T-cell (primary cell): ENCODE results near the gene PRSS53. TPM values are rescaled to one million over a fixed set of nuclear protein-coding genes. Genes with fewer than 3 reads are reported as not detected.
A peak's percentile ranks its signal among the peaks of the same experiment; 100 is the strongest.

ENCODE experiments used
- ATAC-seq, 4 experiments: fragments of 200-7000 bp in 3 of 4; fragments of 150-1000 bp in 1 of 4; cut with Tn5 transposase; replicated peaks in 1 of 4; 1 replicate in 3 of 4; 2 replicates in 1 of 4; pipeline ENCODE4 v1.10.0; 2021; ENCODE audit warnings: moderate library complexity in 3 of 4, mild to moderate bottlenecking in 2 of 4, moderate number of reproducible peaks in 1 of 4
- CTCF ChIA-PET, 2 donors: fragments of 300-600 bp; sonication (Branson Sonifier 250); formaldehyde crosslinking; loops; one replicate each; lab custom pipeline; 2022; ENCODE audit warnings: antibody characterized with exemption in 2 of 2; lab: Charles Lee
- POLR2A ChIA-PET, 2 donors: fragments of 300-600 bp; sonication (Branson Sonifier 250); formaldehyde crosslinking; loops; one replicate each; lab custom pipeline; 2022; ENCODE audit warnings: antibody characterized with exemption in 2 of 2; lab: Charles Lee
- DNase-seq, 35 experiments: peaks; one replicate each; pipeline versions ENCODE4 v3.0.0 to v3.0.0-alpha.2; 2013 to 2023
- H3K27ac ChIP-seq: one replicate; pipeline ENCODE4 v1.5.1; 2013; ENCODE audit warnings: low read length
- H3K27me3 ChIP-seq, 2 experiments: replicated peaks in 1 of 2; 1 replicate in 1 of 2; 2 replicates in 1 of 2; pipeline versions ENCODE4 v1.6.1 to v1.7.0; 2013; ENCODE audit warnings: low read length in 1 of 2, mixed read lengths in 1 of 2; ENCODE audit not compliant: control insufficient read depth in 2 of 2, insufficient read depth in 2 of 2; ENCODE audit errors: extremely low read depth in 1 of 2
- H3K36me3 ChIP-seq, 2 donors: 1 replicate in 1 of 2; 2 replicates in 1 of 2; pipeline versions ENCODE4 v1.6.1 to v1.7.0; 2013; ENCODE audit warnings: low read length in 1 of 2; ENCODE audit not compliant: control insufficient read depth in 2 of 2, insufficient read depth in 1 of 2; ENCODE audit errors: extremely low read depth in 1 of 2
- H3K4me1 ChIP-seq, 2 experiments: 1 replicate in 1 of 2; 2 replicates in 1 of 2; pipeline versions ENCODE4 v1.6.1 to v1.7.0; 2013; ENCODE audit warnings: low read length in 2 of 2, mixed read lengths in 1 of 2; ENCODE audit not compliant: insufficient read depth in 2 of 2, control insufficient read depth in 1 of 2; ENCODE audit errors: extremely low read depth in 1 of 2
- H3K4me3 ChIP-seq, 2 donors: 1 replicate in 1 of 2; 2 replicates in 1 of 2; pipeline versions ENCODE4 v1.5.1 to v1.7.0; 2013; ENCODE audit warnings: mild to moderate bottlenecking in 2 of 2, low read length in 1 of 2, moderate library complexity in 1 of 2; ENCODE audit not compliant: control insufficient read depth in 1 of 2; ENCODE audit errors: extremely low read depth in 1 of 2
- H3K9me3 ChIP-seq: 2 replicates; pipeline ENCODE4 v1.7.0; 2013
- H3K27ac Mint-ChIP-seq, 2 donors: one replicate each; pipeline ENCODE4 v1.8.0; 2020 to 2021; ENCODE audit warnings: mild to moderate bottlenecking in 2 of 2, mixed read lengths in 2 of 2
- H3K27me3 Mint-ChIP-seq, 2 donors: one replicate each; pipeline ENCODE4 v1.8.0; 2021 to 2022; ENCODE audit warnings: mixed read lengths in 2 of 2
- H3K36me3 Mint-ChIP-seq: one replicate; pipeline ENCODE4 v1.8.0; 2021; ENCODE audit warnings: mixed read lengths
- H3K4me1 Mint-ChIP-seq, 3 donors: one replicate each; pipeline ENCODE4 v1.8.0; 2020 to 2022; ENCODE audit warnings: mixed read lengths in 3 of 3, mild to moderate bottlenecking in 1 of 3
- H3K4me3 Mint-ChIP-seq, 3 donors: one replicate each; pipeline ENCODE4 v1.8.0; 2020 to 2022; ENCODE audit warnings: mild to moderate bottlenecking in 3 of 3, mixed read lengths in 3 of 3, moderate library complexity in 3 of 3
- H3K9me3 Mint-ChIP-seq, 3 donors: one replicate each; pipeline ENCODE4 v1.8.0; 2020 to 2022; ENCODE audit warnings: mixed read lengths in 3 of 3
- WGBS: methylation state at CpG from one replicate; pipeline ENCODE4 v1.1.5; 2013; ENCODE audit warnings: missing lambda C conversion rate; ENCODE audit not compliant: insufficient coverage; 5-methylcytosine and 5-hydroxymethylcytosine counted together
- total RNA-seq, 35 experiments: library from RNA in 6 of 35; stranded (reverse) in 6 of 35; fragments of 120-200 nt in 1 of 35; gene quantifications; one replicate each; pipeline versions ENCODE4 v1.2.1 to v1.2.4 and lab custom pipeline; 2013 to 2026

PRSS53 gene
- total RNA-seq, 5 donors from 2014 or later (not counting 1 experiment from before 2014, with no cell fraction given): 4.5 to 15.3 (median 13.1) TPM

GRCh38 chr16:31112711-31113110 is 24.0 kb upstream of the PRSS53 start:
- POLR2A ChIA-PET: no interaction called here
- CTCF ChIA-PET: no interaction called here
- no peak overlapping the region for H3K27ac ChIP-seq

GRCh38 chr16:31111881-31112466 is 23.2 kb upstream of the PRSS53 start:
- Histone ChIP-seq H3K27me3 (no peaks in the 10 kb centered on the region), H3K27ac (no peak overlapping the region), H3K4me3 (no peak overlapping the region), H3K9me3 (no peaks in the 10 kb centered on the region), H3K36me3 (peaks cover 12 to 31% of the 10 kb centered on the region in 2 donors), H3K4me1 (peaks cover 4 to 25% of the 10 kb centered on the region in 2 experiments)
- 97% methylated on average over 20 of the region's 23 CpGs for WGBS
- Mint-ChIP-seq H3K36me3 (peaks cover 20% of the 10 kb centered on the region), H3K27ac (no peak overlapping the region), H3K4me3 (no peak overlapping the region), H3K27me3 (no peaks in the 10 kb centered on the region), H3K4me1 (peaks cover 9 to 18% (median 14%) of the 10 kb centered on the region in 3 donors), H3K9me3 (no peaks in the 10 kb centered on the region)
- no peak for ATAC-seq
- POLR2A ChIA-PET: no interaction called here
- DNase-seq: no peak
- CTCF ChIA-PET: interaction anchor here in 1 of 2 donors (0.5 kb wide), 1 partner anchor 26 kb away, joined by 4 read pairs; no protein-coding TSS in a partner anchor

More at GRCh38 chr16:31112711-31113110, 24.0 kb upstream of the PRSS53 start:
- Histone ChIP-seq H3K9me3 (no peaks in the 10 kb centered on the region), H3K27me3 (no peaks in the 10 kb centered on the region), H3K4me1 (peaks cover 4 to 23% of the 10 kb centered on the region in 2 experiments), H3K4me3 (no peak overlapping the region), H3K36me3 (peaks cover 12 to 31% of the 10 kb centered on the region in 2 donors)
- H3K27ac Mint-ChIP-seq: peak overlapping the region in 1 of 2 donors; percentile 11
- DNase-seq (no peak), ATAC-seq (no peak)
- no peak overlapping the region for H3K4me3 Mint-ChIP-seq
- peaks cover 20% of the 10 kb centered on the region for H3K36me3 Mint-ChIP-seq
- no peaks in the 10 kb centered on the region for H3K9me3 Mint-ChIP-seq
- peaks cover 5 to 17% (median 14%) of the 10 kb centered on the region in 3 donors for H3K4me1 Mint-ChIP-seq
- no peaks in the 10 kb centered on the region for H3K27me3 Mint-ChIP-seq
- WGBS: 86% methylated on average over 1 of the region's 2 CpGs

DNA sequence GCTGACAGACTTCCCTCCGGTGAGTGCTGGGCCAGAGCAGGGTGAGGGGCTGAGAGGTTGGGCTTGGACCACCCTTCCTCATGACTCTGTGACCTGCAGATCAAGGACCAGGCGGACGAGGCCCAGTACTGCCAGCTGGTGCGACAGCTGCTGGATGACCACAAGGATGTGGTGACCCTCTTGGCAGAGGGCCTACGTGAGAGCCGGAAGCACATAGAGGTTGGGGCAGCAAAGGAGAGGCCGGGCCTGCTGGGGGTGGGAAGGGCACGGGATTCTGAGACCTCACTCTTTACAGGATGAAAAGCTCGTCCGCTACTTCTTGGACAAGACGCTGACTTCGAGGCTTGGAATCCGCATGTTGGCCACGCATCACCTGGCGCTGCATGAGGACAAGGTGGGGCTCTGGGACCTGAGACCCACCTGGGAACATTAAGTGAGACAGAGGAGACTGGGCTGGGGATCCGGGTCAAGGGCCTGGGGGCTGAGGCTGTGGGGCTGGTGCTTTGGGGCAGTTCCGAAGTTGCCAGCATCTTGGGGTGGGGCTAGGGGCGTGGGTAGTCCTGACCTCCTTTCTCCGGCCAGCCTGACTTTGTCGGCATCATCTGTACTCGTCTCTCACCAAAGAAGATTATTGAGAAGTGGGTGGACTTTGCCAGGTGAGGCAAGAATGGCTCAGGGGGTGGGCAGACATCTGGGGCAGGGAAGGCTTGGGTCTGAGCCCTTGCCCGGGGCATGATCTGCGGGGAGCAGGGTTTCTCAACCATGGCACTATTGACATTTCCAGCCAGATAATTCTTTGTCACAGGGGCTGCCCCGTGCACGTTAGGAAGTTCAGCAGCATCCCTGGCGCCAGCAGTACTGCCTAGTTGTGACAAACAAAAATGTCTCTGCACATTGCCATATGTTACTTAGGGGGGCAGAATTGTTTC is 21.6 kb upstream of the PRSS53 start:
- no peak for DNase-seq
- peaks cover 12 to 31% of the 10 kb centered on the region in 2 donors for H3K36me3 ChIP-seq
- peaks cover 14 to 21% (median 17%) of the 10 kb centered on the region in 3 donors for H3K4me1 Mint-ChIP-seq
- CTCF ChIA-PET: no interaction called here
- no peak overlapping the region for H3K27ac ChIP-seq
- ATAC-seq: no peak
- 91% methylated on average over 23 of the region's 26 CpGs for WGBS
- peak overlapping the region in 1 of 2 donors; percentile 53 for H3K27ac Mint-ChIP-seq
- H3K36me3 Mint-ChIP-seq: peaks cover 20% of the 10 kb centered on the region
- peak overlapping the region; percentile 45 to 80 (median 72) for H3K4me3 Mint-ChIP-seq
- no peaks in the 10 kb centered on the region for H3K27me3 Mint-ChIP-seq
- peaks cover 4 to 24% of the 10 kb centered on the region in 2 experiments for H3K4me1 ChIP-seq
- no peaks in the 10 kb centered on the region for H3K9me3 Mint-ChIP-seq
- no peaks in the 10 kb centered on the region for H3K9me3 ChIP-seq
- H3K4me3 ChIP-seq: no peak overlapping the region
- POLR2A ChIA-PET: no interaction called here
- no peaks in the 10 kb centered on the region for H3K27me3 ChIP-seq

DNA sequence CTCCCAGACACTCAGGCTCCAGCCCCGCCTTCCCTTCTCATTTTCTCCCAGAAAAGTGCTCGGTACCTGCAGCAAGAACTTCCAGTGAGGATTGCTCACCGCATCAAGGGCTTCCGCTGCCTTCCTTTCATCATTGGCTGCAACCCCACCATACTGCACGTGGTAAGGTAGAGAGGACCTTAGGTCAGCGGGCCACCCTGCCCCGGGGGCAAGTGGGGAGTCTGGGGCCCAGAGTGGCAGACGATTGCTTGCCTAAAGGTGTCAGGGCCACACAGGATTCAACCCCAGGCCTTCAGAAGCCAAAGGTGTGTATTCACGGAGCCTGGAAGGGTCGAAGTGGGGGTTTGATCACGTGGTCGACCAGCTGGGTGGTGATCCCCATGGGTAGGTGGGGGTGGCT is 20.9 kb upstream of the PRSS53 start:
- Mint-ChIP-seq H3K4me1 (peaks cover 14 to 21% (median 17%) of the 10 kb centered on the region in 3 donors), H3K36me3 (peaks cover 20% of the 10 kb centered on the region), H3K27ac (peak overlapping the region; percentile 55 to 67), H3K9me3 (no peaks in the 10 kb centered on the region), H3K27me3 (no peaks in the 10 kb centered on the region), H3K4me3 (peak overlapping the region; percentile 72 to 81 (median 80))
- 91% methylated on average over 9 of the region's 12 CpGs for WGBS
- Histone ChIP-seq H3K4me1 (peaks cover 4 to 24% of the 10 kb centered on the region in 2 experiments), H3K27ac (no peak overlapping the region), H3K9me3 (no peaks in the 10 kb centered on the region), H3K4me3 (no peak overlapping the region), H3K36me3 (peaks cover 12 to 31% of the 10 kb centered on the region in 2 donors), H3K27me3 (no peaks in the 10 kb centered on the region)
- POLR2A ChIA-PET: no interaction called here
- DNase-seq: no peak
- CTCF ChIA-PET: no interaction called here
- no peak for ATAC-seq

- H3K27me3 Mint-ChIP-seq: no peaks in the 10 kb centered on the region
- WGBS: 56% methylated on average over 35 of the region's 57 CpGs
- POLR2A ChIA-PET: no interaction called here
- Histone ChIP-seq H3K36me3 (peaks cover 12 to 31% of the 10 kb centered on the region in 2 donors), H3K4me3 (peak overlapping the region; percentile 53 to 65), H3K27ac (peak overlapping the region; percentile 4), H3K4me1 (peaks cover 4 to 24% of the 10 kb centered on the region in 2 experiments), H3K9me3 (no peaks in the 10 kb centered on the region), H3K27me3 (no peaks in the 10 kb centered on the region)
- ATAC-seq (no peak), DNase-seq (no peak)
- peak overlapping the region; percentile 72 to 81 (median 80) for H3K4me3 Mint-ChIP-seq
- peaks cover 20% of the 10 kb centered on the region for H3K36me3 Mint-ChIP-seq
- CTCF ChIA-PET: no interaction called here
- H3K4me1 Mint-ChIP-seq: peaks cover 14 to 21% (median 17%) of the 10 kb centered on the region in 3 donors
- H3K9me3 Mint-ChIP-seq: no peaks in the 10 kb centered on the region
- H3K27ac Mint-ChIP-seq: peak overlapping the region in 1 of 2 donors; percentile 55
These were observed 20.2 kb upstream of the PRSS53 start for GRCh38 chr16:31108794-31109558.
